GM18502 (cell line): ENCODE measurements around the gene TMPRSS4.
"Not testable (repeated sequence)": the region's sequence is repeated elsewhere in the genome, so short reads cannot be mapped to it uniquely, and the experiment has no call there.

Experiments
- ATAC-seq: cut with Tn5 transposase; IDR thresholded peaks from one replicate; pipeline ENCODE4 v1.9.1; 2021; ENCODE audit warnings: mild to moderate bottlenecking; ENCODE audit not compliant: unreplicated experiment, poor library complexity

Gene TMPRSS4

DNA sequence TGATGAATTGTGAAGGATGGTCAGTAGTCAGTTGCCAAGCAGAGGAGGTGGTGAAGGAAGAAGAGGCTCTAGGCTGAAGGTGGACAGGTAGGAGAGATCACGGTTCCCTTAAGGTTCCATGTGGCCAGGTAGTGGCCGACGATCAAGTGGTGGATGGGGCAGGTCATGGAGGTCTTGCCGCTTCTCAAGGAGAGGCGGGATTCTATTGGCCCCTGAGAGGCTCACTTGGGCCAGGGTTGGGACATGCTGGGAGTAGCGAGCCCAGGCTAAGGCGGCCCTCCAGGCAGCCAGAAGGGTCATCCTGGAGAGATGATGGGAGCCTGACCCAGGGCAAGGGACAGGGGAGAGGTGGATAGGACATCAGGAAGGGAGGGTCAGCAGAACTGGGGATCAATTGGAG is 20.9 kb upstream of the TMPRSS4 start:
- no peak for ATAC-seq

DNA sequence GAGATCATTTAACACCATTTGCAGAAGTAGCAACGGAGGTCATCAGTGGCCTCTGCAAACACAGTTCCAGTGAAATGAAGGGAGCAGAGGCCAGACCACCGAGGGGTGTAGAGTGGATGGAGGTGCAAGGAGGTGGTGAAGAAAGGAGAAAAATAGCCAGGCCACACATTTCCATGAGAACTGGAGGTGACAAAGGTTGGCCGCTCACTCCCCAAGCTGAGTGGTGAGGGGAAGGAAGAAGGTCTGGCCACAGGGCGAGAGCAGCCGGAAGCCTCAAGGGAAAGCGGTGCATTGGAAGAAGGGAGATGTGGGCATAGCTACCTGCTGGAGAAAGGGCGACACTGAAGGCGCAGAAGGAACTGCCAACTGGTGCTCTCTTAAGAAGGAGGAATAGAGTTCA is 20.1 kb upstream of the TMPRSS4 start:
- ATAC-seq, result no peak

DNA sequence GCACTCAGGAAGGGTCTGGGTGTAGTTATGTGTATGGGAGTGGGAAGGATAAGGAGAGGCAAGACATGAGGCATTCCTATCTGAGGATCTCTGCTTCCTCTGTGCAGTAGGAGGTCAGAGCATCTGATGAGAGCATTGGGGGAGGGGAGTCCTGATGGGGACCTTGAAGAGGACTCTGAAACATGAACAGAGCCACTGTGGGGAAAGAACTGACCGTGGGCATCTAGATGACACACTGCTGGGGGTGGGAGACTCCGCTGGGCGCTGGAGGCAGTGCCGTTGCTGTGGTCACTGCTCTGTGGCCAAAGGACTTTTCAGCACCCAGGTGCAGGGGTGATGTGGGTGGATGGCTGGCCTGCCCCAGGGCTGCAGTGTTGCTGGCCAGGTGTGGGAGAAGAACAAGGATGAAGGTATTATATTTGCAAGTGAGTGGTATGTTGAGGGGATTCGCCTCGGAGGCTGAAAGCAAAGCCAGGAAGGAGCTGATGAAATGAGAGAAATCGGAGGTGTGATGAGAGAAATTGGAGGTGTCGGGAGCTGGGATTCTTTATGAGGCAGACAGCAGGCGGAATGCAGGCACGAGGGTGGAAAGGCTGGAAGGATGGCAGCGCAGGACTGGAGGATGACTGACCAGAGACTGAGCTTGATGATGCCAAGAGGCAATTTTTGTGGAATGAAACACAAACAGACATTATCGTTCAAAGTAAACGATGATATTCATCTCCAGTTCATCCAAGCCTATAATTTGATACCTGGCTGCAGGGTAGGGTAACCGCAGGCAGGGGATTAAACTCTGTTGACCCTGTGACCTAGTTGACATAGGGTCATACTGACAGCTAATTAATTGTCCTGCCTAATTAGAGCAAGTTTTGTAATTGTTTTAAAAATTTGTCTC is 19.4 kb upstream of the TMPRSS4 start:
- no peak for ATAC-seq

DNA sequence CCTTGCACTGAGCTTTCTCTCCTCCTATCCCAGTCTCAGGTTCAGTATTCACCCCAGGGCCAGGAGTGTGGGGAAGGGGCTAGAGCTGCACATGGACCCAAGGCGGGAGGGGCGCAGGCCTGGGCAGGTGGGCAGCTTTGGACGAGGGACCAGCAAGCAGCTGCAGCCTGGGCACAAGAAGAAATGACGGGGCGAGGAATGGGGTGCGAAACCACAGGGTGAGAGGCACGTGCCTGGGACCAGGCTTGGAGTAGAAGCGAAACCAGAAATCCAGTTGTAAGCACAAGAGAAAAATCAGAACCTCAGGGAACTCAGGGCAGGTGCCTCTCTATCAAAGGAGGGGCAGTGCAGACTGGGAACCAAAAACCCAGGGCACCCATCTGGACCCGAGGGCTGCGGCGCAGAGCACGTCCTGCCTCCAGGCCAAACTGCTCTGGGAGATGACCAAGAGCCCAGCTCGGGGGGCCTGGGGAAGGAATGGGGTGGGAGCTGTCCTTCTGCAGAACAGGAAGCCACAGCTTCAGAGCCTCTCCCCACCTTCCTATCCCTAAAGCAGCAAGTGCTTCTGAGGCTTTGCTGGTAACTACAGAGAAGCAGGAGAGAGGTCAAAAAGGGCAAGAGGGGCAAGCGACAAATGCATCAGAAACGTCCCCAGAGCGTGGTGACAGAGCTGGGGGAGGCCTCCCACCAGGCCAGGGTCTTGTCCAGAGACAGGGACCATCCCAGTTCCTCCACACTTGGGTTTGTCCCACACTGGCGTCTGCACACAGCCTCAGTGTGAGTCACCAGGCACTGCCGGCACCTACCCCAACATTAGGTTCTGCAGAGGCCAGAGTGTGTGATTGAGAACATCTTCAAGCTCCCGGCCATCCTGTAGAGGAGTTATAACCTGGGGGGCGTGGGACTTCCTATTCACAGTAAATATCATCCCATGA is 18.3 kb upstream of the TMPRSS4 start:
- ATAC-seq, result no peak

DNA sequence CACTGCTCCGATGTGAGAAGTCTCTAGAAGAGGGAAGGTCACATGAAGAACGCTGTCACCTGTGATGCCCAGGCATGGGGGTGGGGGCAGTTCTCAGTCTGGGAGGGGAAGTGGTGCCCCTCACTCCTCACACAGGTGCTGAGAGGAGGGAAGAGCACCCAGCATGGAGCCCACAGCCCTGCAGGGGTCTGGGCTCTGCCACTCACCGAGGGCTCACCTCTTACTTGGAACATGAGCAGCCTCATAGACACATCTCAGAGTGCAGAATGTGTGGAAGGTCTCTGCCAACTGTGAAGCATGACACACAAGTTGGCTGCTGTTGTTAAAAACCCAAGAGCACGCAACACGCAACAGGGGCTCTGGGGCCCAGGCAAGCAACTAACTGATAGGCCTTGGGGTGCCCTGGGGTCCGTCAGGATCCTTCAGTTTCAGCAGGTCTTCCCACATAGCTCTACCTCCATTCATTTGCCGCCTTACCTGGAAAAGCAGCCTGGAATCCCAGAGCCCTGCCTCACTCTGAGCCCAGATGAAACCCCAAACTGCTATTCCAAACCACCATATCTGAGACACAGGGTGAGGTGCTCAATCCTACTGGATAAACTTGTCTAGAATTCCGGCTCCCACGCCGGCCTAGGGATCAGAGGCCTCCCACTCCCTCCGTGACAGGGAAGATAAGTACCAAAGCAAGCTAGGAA is 17.5 kb upstream of the TMPRSS4 start:
- ATAC-seq, result no peak

DNA sequence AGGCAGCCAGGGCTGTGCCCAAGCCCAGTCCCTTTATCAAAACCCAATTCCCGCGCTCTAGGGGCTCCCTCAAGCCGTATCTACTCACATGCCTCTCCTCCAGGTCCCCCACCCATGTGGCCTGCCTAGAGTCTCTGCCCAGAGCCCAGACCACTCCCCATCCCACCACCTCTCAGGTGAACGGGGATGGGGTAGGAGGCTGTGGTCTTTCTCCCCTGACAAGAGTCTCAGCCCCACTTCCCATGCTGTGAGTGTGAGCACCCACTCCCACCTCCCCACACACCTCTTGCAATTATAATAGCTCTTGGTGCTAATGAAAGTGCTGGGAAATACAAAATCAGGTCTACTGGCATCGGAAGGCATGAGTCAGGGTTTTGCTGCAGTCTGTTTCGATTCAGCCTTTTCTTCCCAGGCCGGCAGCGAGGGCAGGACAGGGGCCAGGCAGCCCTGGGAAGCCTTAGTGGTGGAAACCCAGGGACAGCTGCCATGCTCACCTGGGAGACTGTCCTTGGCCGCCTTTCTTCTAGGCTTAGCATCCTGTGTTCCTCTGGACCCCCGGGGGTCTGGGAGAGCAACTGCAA is 16.7 kb upstream of the TMPRSS4 start:
- no peak for ATAC-seq

DNA sequence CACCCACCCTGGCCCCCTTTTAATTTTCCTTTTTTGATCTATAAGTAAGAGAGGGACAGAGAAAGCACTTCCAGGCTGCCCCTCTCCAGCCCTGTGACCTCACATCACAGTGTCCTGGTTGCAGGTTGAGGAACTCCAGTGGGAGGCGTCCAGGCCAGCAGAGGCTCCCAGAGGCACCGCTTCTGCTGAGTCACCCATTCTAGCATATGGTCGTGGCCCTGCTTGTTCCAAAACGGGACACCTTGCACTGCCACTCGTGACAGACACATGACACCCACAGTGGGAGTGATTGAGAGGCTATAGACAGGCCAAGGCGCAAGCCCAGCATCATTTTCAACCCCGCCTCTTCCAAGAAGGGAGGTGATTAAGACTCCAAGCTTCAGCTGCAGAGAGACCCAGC is 16.0 kb upstream of the TMPRSS4 start:
- no peak for ATAC-seq

DNA sequence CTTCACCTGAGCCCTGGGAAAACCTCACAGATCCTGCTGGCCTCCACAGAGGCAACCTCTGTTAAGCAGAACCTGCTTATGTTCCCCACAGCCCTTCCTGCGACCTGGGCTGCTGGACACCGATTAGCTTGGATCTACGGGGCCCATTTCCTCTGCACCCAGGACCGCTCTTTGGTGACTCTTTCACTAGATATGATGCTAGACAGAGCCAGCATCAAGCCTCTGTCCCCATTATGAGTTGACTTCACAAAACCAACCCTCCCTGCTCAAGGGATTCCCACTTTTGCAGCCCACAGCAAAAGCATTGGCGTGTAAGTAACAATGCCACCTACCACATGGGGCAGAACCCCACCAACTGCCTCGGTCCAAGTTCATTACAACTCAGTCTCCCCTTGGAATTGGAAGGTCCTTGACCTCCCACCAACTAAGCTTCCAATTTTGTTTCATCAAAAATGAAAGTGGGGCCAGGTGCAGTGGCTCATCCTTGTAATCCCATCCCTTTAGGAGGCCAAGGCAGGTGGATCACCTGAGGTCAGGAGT is 15.2 kb upstream of the TMPRSS4 start:
- ATAC-seq, result no peak

DNA sequence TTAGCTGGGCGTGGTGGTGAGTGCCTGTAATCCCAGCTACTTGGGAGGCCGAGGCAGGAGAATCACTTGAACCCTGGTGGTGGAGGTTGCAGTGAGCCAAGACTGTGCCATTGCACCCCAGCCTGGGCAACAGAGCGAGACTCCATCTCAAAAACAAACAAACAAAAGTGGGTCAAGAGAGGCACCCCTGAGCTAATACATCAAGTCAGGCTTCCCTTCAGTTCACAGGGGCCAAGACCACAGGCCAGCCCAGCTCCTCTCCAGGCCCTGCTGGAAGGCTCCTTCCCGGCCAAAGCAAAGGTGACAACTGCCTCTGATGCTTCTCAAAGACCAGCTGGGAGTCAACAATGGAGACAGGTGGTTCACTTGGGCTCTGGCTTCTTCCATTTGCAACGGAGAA is 14.7 kb upstream of the TMPRSS4 start:
- ATAC-seq, result not testable (repeated sequence)

DNA sequence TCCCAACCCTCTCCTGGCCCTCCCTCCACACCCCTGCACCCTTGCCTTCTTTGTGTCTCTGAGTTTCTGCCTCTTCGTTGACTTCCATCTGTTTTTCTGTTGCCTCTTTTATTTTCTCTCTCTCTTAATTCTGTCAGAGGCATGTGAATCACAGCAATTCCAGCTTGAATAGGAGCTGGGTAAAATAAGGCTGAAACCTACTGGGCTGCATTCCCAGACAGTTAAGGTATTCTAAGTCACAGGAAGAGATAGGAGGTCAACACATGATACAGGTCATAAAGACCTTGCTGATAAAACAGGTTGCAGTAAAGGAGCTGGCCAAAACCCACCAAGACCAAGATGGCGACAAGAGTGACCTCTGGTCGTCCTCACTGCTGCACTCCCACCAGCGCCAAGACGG is 14.2 kb upstream of the TMPRSS4 start:
- not testable (repeated sequence) for ATAC-seq

DNA sequence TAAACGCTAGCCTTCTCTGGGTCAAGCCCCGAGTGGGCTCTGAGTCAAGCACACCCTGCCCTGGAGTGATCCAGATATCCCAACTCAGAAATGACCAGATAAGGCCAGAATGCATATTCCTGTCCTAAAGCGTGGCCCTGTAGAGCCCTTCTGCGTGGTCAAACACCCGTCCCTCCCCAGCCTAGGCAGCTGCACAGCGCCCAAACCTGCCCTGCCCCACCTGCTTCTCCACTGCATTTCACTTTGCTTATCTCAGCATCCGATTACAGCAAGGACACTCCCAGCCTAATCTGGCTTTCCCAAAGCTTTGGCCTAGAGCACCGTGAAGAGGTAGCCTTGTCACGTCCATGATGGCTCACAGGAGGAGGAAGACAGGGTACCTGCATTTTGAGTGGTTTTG is 11.9 kb upstream of the TMPRSS4 start:
- no peak for ATAC-seq

DNA sequence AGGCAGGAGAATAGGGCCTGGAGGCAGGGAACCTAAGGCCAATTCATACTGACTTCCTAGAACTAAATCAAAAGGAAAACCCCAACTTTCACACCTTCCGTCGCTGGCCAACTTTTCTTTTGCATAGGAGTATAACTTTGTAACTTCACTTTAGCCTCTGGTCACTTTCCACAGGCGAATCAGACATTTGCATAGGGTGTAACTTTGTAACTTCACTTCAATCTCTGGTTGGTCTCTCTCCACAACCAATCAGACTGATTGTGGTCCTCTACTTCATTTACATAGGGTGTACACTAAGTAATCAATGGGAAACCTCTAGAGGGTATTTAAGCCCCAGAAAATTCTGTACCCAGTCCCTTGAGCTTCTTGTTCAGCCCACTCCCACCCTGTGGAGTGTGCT is 11.5 kb upstream of the TMPRSS4 start:
- ATAC-seq, result no peak

DNA sequence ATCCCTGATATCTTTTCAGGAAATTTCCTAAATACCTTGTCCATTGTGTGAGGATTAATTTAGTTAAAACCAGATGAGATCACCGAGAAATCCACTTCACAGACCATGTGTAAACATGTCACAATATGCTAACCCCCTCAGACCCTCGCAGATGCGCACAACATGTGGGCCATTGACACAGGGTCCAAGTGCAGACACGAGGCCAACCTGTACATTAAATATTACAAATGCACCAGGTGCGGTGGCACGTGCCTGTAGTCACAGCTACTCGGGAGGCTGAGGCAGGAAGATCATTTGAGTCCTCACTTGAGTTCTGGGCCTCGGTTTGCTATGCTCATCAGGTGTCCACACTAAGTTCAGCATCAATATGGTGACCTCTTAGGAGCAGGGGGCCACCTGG is 9.9 kb upstream of the TMPRSS4 start:
- no peak for ATAC-seq

DNA sequence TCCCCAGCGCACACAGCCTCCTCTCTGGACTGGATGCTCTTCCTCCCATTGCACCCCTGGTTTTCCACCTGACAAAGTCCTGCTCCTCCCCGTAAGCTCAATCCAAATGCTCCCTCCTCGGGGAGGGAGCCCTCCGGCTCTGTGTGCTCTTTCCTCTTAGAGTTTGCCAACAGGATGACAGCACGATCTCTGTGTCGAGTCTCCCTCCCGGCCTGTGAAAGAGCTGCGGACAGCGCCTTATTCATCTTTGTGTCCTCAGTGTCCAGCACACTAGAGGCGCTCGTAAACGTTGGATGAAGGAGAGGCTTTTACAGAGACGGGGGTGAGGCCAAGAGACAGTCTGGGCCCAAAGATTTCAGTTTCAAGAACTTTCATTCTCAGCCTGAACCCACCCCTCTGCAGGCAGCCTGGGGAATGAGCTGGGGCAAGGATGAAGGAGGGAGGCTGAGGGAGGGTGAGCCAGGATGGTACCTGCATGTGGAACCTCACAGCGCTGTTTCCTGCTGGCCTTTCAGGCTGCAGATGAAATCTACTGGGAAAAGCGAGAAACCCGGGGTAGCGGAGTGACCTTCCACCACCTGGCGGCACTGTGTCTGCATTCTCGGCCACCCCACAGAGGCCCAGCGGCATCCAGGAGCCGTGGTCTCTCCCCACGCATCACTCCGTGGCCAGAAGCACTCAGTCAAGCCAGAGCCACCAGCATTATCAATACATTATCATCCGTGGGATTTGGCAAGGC is 8.5 kb upstream of the TMPRSS4 start:
- no peak for ATAC-seq

DNA sequence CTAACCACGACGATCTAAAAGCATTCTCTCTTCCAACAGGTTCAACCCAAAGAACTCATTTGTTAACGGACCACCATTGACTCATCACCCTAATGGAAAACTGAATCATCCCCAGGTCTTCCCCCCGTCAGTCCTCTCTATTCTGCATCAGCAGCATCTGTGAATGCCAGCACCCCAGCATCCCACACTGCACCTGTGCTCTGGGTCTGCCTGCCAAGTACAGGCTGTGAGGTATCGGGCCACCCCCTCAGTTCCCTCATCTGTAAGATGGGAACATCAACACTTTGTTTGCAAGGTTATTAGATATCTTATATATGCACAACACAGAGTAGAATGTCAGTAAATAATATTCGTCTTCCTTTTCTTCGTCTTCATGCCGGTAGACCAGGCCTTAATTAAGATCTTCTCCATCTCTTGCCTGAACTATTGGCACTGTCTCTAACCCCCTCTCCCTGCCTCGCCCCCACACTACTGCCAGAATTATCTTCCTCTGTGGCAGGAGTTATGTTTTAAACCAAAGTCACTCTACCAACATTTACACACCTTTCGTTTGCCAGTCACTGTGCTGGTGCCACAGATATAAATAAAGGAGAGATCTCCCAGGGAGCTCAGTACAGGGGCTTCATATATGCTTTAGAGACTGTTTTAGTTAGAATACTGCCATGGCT is 7.8 kb upstream of the TMPRSS4 start:
- no peak for ATAC-seq

DNA sequence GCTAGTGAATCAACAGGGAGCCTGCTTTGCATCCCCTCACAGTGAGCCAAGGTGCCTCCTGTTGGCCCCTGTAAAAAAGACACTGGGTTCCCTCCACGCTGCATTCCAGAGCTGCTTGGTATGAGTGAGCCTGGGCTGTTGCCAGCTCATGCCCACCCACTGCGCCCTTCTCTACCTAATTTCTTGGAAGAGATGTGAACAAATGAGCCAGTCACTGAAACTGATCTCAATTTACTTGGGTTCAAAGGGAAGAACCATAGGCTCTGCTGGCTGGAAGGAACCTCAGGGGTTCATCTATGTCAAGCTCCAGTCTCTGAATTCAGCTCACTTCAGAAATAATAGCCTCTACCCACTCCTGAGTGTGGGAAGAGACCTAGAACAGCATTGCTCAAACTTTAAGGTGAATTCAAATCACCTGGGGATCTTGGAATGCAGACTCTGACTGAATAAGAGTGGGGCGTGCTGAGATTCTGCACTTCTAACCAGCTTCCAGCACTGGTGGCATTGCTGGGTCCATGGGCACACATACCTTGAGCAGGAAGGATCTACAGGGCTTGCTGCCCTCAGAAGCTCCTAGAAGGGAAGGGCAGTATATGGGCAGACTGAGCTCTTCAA is 5.4 kb upstream of the TMPRSS4 start:
- ATAC-seq, result no peak

DNA sequence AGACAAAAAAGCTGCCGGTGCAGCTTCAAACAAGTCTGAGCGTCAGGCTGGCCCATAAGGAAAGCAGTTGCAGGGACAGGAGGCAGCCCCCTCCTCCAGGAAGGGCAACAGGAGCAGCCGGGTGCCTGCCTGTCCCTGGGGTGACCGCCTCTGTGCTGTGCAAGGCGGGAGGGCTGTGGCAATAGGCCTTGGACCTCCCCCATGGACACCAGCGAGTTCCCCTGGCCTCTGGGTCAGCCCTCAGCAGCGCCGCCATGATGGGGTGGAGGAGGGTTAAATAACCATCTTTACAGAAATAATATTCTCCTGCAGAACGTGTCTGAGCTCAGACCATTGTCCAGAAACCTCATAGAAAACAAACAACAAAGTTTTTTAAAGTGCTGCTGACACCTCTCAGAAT is 3.3 kb upstream of the TMPRSS4 start:
- ATAC-seq, result no peak

DNA sequence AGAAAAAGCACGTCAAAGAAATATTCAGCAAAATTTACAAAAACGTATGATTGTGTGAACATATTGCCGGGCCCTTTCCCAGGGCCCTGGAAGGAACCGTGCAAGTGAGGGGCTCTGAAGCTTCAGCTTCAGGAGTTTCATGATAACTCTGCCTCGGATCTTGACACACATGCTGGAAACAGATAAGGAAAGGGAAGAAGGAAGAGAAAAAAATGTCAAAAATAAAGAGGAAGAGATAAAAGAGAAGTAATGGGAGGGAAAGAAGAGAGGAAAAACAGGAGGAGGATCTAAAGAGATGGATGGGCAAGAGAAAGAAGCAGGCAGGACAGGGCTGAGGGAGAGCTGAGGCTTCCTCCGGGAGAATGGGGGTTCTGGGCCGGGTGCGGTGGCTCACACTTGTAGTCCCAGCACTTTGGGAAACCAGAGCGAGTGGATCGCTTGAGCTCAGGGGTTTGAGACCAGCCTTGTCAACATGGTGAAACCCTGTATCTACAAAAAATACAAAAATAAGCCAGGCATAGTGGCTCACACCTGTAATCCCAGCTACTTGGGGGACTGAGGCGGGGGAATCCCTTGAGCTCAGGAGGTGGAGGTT is 2.7 kb upstream of the TMPRSS4 start:
- ATAC-seq, result no peak
